HL-60 (cell line): ENCODE data around the gene NLRP3.

Experiments
- POLR2AphosphoS5 ChIP-seq: IDR thresholded peaks from 2 replicates; pipeline ENCODE4 v1.6.1; 2012; ENCODE audit warnings: low read depth
- TF ChIP-seq, protein P1 (sequence below): IDR thresholded peaks from 2 replicates; pipeline ENCODE4 v1.6.1; 2012; ENCODE audit warnings: low read depth; ENCODE audit not compliant: insufficient replicate concordance
- TF ChIP-seq, protein P2 (sequence below): IDR thresholded peaks from one replicate; pipeline ENCODE4 v1.5.1; 2011; ENCODE audit warnings: low read length, control low read depth, inconsistent platforms; ENCODE audit not compliant: insufficient read depth

DNA sequence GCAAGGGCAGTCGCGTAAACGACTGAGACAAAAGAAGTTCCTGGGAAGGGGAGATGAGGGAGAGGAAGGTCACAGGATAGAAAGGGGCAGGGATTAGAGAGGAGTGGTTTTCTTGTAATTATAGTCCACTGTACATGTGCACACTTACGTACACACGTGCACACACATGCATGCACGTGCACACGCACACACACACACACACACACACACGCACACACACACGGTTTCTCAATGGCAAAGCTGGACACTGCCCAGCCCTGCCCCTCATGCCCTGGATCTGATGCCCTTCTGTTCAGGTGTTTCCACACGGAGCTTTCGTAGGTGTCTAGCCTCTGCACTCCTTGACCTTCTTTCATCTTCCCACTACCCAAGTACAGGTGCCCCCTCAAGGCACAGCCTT is 38.0 kb downstream of the NLRP3 start:
- no peak for TF ChIP-seq POLR2AphosphoS5
- TF ChIP-seq, protein P1, sequence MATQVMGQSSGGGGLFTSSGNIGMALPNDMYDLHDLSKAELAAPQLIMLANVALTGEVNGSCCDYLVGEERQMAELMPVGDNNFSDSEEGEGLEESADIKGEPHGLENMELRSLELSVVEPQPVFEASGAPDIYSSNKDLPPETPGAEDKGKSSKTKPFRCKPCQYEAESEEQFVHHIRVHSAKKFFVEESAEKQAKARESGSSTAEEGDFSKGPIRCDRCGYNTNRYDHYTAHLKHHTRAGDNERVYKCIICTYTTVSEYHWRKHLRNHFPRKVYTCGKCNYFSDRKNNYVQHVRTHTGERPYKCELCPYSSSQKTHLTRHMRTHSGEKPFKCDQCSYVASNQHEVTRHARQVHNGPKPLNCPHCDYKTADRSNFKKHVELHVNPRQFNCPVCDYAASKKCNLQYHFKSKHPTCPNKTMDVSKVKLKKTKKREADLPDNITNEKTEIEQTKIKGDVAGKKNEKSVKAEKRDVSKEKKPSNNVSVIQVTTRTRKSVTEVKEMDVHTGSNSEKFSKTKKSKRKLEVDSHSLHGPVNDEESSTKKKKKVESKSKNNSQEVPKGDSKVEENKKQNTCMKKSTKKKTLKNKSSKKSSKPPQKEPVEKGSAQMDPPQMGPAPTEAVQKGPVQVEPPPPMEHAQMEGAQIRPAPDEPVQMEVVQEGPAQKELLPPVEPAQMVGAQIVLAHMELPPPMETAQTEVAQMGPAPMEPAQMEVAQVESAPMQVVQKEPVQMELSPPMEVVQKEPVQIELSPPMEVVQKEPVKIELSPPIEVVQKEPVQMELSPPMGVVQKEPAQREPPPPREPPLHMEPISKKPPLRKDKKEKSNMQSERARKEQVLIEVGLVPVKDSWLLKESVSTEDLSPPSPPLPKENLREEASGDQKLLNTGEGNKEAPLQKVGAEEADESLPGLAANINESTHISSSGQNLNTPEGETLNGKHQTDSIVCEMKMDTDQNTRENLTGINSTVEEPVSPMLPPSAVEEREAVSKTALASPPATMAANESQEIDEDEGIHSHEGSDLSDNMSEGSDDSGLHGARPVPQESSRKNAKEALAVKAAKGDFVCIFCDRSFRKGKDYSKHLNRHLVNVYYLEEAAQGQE: no peak
- TF ChIP-seq, protein P2, sequence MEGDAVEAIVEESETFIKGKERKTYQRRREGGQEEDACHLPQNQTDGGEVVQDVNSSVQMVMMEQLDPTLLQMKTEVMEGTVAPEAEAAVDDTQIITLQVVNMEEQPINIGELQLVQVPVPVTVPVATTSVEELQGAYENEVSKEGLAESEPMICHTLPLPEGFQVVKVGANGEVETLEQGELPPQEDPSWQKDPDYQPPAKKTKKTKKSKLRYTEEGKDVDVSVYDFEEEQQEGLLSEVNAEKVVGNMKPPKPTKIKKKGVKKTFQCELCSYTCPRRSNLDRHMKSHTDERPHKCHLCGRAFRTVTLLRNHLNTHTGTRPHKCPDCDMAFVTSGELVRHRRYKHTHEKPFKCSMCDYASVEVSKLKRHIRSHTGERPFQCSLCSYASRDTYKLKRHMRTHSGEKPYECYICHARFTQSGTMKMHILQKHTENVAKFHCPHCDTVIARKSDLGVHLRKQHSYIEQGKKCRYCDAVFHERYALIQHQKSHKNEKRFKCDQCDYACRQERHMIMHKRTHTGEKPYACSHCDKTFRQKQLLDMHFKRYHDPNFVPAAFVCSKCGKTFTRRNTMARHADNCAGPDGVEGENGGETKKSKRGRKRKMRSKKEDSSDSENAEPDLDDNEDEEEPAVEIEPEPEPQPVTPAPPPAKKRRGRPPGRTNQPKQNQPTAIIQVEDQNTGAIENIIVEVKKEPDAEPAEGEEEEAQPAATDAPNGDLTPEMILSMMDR: no peak
